Fibroblast of the aortic adventitia (primary cell): ENCODE results near the gene PCYT1A. TPM values are rescaled to one million over a fixed set of nuclear protein-coding genes. Genes with fewer than 3 reads are reported as not detected.
"Not testable (repeated sequence)": the region's sequence is repeated elsewhere in the genome, so short reads cannot be mapped to it uniquely, and the experiment has no call there.

ENCODE experiments used
- DNase-seq: peaks from one replicate; pipeline ENCODE4 v3.0.0-alpha.2; 2010; ENCODE audit warnings: low read depth
- H3K4me3 ChIP-seq: 2 replicates; pipeline ENCODE4 v1.5.1; 2011; ENCODE audit warnings: low read depth, mild to moderate bottlenecking, control low read depth, low read length, moderate library complexity
- CTCF ChIP-seq: IDR thresholded peaks from 2 replicates; pipeline ENCODE4 v1.5.1; 2011; ENCODE audit warnings: mild to moderate bottlenecking, low read length, control low read depth, inconsistent platforms; ENCODE audit not compliant: insufficient read depth
- total RNA-seq: library from RNA; depleted of rRNA; stranded (reverse); fragments of >200 nt; gene quantifications from 2 replicates; pipeline ENCODE4 v1.2.3, GENCODE V29; 2012; ENCODE audit warnings: low replicate concordance

PCYT1A gene
- total RNA-seq, 1 donor, result 80.8 TPM

GRCh38 chr3:196254376-196255283, 32.9 kb downstream of the PCYT1A start:
- TF ChIP-seq CTCF, result no peak
- no peak overlapping the region for H3K4me3 ChIP-seq
- DNase-seq, result no peak

GRCh38 chr3:196251918-196252317, 35.6 kb downstream of the PCYT1A start:
- no peak for DNase-seq
- no peak for TF ChIP-seq CTCF

GRCh38 chr3:196246612-196247308, 40.8 kb downstream of the PCYT1A start:
- peak; percentile 54 for DNase-seq
- TF ChIP-seq CTCF, result no peak
- H3K4me3 ChIP-seq, result no peak overlapping the region

More at GRCh38 chr3:196251918-196252317, 35.6 kb downstream of the PCYT1A start:
- H3K4me3 ChIP-seq, result no peak overlapping the region

- H3K4me3 ChIP-seq, DNase-seq: not testable (repeated sequence)
These were observed 43.4 kb downstream of the PCYT1A start for GRCh38 chr3:196244166-196244565.

- TF ChIP-seq CTCF, result no peak
- no peak overlapping the region for H3K4me3 ChIP-seq
- DNase-seq, result no peak
These were observed 45.8 kb downstream of the PCYT1A start for GRCh38 chr3:196241704-196242103.

GRCh38 chr3:196240424-196240823, 47.1 kb downstream of the PCYT1A start:
- no peak overlapping the region for H3K4me3 ChIP-seq
- TF ChIP-seq CTCF, result no peak
- no peak for DNase-seq
